Naive thymus-derived CD8-positive, alpha-beta T cell (primary cell): ENCODE measurements around the gene NEK10. TPM values are rescaled to one million over a fixed set of nuclear protein-coding genes. Genes with fewer than 3 reads are reported as not detected.

Experiments
- ATAC-seq, 2 donors: fragments of 150-1000 bp; cut with Tn5 transposase in 1 of 2; sonication (Bioruptor Pico), chemical (Tn5 transposase) in 1 of 2; 1 replicate in 1 of 2; 2 replicates in 1 of 2; pipeline ENCODE4 v1.10.0; 2021; ENCODE audit warnings: mild to moderate bottlenecking in 2 of 2, moderate library complexity in 2 of 2
- POLR2A ChIA-PET: fragments of 350-600 bp; sonication (Branson Sonifier 250); formaldehyde crosslinking; loops from one replicate; lab custom pipeline; 2021; ENCODE audit warnings: antibody characterized with exemption; lab: Charles Lee
- DNase-seq, 10 donors: peaks; one replicate each; pipeline versions ENCODE4 v3.0.0 to v3.0.0-alpha.2; 2020 to 2022
- H3K27ac Mint-ChIP-seq, 10 donors: one replicate each; pipeline ENCODE4 v1.8.0; 2020 to 2022; ENCODE audit warnings: mild to moderate bottlenecking in 10 of 10, mixed read lengths in 10 of 10, moderate library complexity in 4 of 10, inconsistent platforms in 1 of 10
- H3K27me3 Mint-ChIP-seq, 5 donors: one replicate each; pipeline ENCODE4 v1.8.0; 2021 to 2022; ENCODE audit warnings: mixed read lengths in 5 of 5
- H3K36me3 Mint-ChIP-seq, 3 donors: one replicate each; pipeline ENCODE4 v1.8.0; 2020 to 2022; ENCODE audit warnings: mixed read lengths in 3 of 3, mild to moderate bottlenecking in 2 of 3, inconsistent platforms in 1 of 3
- H3K4me1 Mint-ChIP-seq, 4 donors: one replicate each; pipeline ENCODE4 v1.8.0; 2021 to 2022; ENCODE audit warnings: mixed read lengths in 4 of 4
- H3K4me3 Mint-ChIP-seq, 10 donors: one replicate each; pipeline ENCODE4 v1.8.0; 2020 to 2022; ENCODE audit warnings: mild to moderate bottlenecking in 10 of 10, mixed read lengths in 10 of 10, moderate library complexity in 6 of 10, inconsistent platforms in 1 of 10
- H3K9me3 Mint-ChIP-seq, 9 donors: one replicate each; pipeline ENCODE4 v1.8.0; 2020 to 2022; ENCODE audit warnings: mixed read lengths in 9 of 9, mild to moderate bottlenecking in 3 of 9, inconsistent platforms in 1 of 9, moderate library complexity in 1 of 9
- polyA plus RNA-seq, 3 donors: library from polyadenylated mRNA; unstranded; fragments of 300-500 nt; fragmentation: Illumina TruSeq; gene quantifications; one replicate each; pipeline ENCODE4 v1.2.3, GENCODE V29; 2021
- total RNA-seq, 8 experiments: library from RNA in 2 of 8; stranded (reverse) in 2 of 8; gene quantifications; one replicate each; pipeline ENCODE4 v1.2.3 and lab custom pipeline; 2021 to 2026

NEK10 gene
- total and polyA plus RNA-seq, 5 experiments from 2014 or later, result 1.3 to 1.5 TPM; not detected in 3

GRCh38 chr3:27253831-27254230, 115.4 kb downstream of the NEK10 start:
- POLR2A ChIA-PET, result no interaction called here
- peak in 1 of 2 donors; percentile 27 for ATAC-seq
- H3K4me3 Mint-ChIP-seq, result no peak overlapping the region
- H3K27ac Mint-ChIP-seq, result no peak overlapping the region
- peaks cover 3 to 17% (median 7%) of the 10 kb centered on the region in 5 donors for H3K27me3 Mint-ChIP-seq
- H3K4me1 Mint-ChIP-seq, result peaks cover 0 to 2% (median 0%) of the 10 kb centered on the region in 4 donors
- H3K9me3 Mint-ChIP-seq, result peaks cover 0 to 14% (median 4%) of the 10 kb centered on the region in 9 donors
- H3K36me3 Mint-ChIP-seq, result peaks cover 0 to 17% (median 0%) of the 10 kb centered on the region in 3 donors
- no peak for DNase-seq

GRCh38 chr3:27253391-27253790, 115.8 kb downstream of the NEK10 start:
- H3K27ac Mint-ChIP-seq, result no peak overlapping the region
- DNase-seq (no peak), ATAC-seq (no peak)

GRCh38 chr3:27252646-27253045, 116.5 kb downstream of the NEK10 start:
- Mint-ChIP-seq H3K4me3 (no peak overlapping the region), H3K36me3 (peaks cover 0 to 17% (median 0%) of the 10 kb centered on the region in 3 donors), H3K9me3 (peaks cover 0 to 25% (median 4%) of the 10 kb centered on the region in 9 donors), H3K27me3 (peaks cover 3 to 17% (median 7%) of the 10 kb centered on the region in 5 donors), H3K27ac (no peak overlapping the region), H3K4me1 (peaks cover 0 to 2% (median 0%) of the 10 kb centered on the region in 4 donors)
- ATAC-seq, result no peak
- POLR2A ChIA-PET, result no interaction called here
- no peak for DNase-seq

More at GRCh38 chr3:27253391-27253790, 115.8 kb downstream of the NEK10 start:
- Mint-ChIP-seq H3K4me3 (no peak overlapping the region), H3K36me3 (peaks cover 0 to 17% (median 0%) of the 10 kb centered on the region in 3 donors), H3K4me1 (peaks cover 0 to 2% (median 0%) of the 10 kb centered on the region in 4 donors), H3K9me3 (peaks cover 0 to 18% (median 4%) of the 10 kb centered on the region in 9 donors), H3K27me3 (peaks cover 3 to 17% (median 7%) of the 10 kb centered on the region in 5 donors)
- POLR2A ChIA-PET, result no interaction called here

GRCh38 chr3:27244374-27244773, 124.8 kb downstream of the NEK10 start:
- H3K27ac Mint-ChIP-seq, result no peak overlapping the region
- no peak for DNase-seq
- peaks cover 4 to 24% (median 10%) of the 10 kb centered on the region in 9 donors for H3K9me3 Mint-ChIP-seq
- peaks cover 0 to 5% (median 0%) of the 10 kb centered on the region in 5 donors for H3K27me3 Mint-ChIP-seq
- ATAC-seq, result no peak
- H3K36me3 Mint-ChIP-seq, result peaks cover 0 to 6% (median 3%) of the 10 kb centered on the region in 3 donors
- H3K4me3 Mint-ChIP-seq, result no peak overlapping the region
- H3K4me1 Mint-ChIP-seq, result no peaks in the 10 kb centered on the region
- POLR2A ChIA-PET, result no interaction called here

DNA sequence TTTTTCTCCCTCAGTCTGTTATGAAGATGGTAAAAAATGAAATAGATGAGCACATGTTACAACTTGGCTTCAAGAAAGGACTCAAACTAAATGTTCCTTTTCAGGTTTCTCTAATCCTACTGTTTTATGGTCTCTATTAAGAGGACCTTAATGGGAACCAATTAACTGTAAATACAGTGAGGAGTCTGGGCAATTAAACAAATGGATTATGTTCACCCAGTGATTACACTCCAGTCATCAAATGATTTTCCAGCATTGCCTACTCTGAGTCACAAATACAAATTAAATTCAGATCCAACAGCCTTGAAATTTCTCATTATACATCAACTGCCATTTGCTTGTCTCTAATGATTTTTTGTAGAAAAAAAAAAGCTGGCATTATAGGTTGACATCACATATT, 129.2 kb downstream of the NEK10 start:
- Mint-ChIP-seq H3K4me3 (no peak overlapping the region), H3K36me3 (peaks cover 0 to 29% (median 3%) of the 10 kb centered on the region in 3 donors), H3K9me3 (peaks cover 12 to 51% (median 28%) of the 10 kb centered on the region in 9 donors), H3K27ac (no peak overlapping the region), H3K27me3 (peaks cover 0 to 5% (median 0%) of the 10 kb centered on the region in 5 donors), H3K4me1 (no peaks in the 10 kb centered on the region)
- no peak for DNase-seq
- POLR2A ChIA-PET, result no interaction called here
- ATAC-seq, result no peak

DNA sequence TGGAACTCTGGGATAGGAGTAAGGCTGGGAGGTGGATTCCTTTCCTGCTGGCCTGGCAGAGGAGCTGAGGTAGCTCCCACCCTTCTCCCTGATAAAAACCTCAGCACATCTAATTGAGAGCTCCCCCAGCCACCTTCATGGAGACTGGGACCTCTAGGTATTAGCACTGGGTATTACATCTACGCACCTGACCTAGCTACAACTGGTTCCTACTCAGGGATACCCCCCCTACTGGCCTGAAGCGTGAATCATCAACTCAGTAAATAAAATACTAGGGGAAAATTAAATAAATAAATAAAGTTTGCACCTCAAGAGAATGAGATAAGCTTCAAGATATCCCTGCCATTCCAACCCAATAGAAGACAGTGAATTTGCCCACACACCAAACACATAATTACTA, 140.4 kb downstream of the NEK10 start:
- H3K27ac Mint-ChIP-seq, result no peak overlapping the region
- POLR2A ChIA-PET, result no interaction called here
- DNase-seq, result no peak
- H3K4me3 Mint-ChIP-seq, result no peak overlapping the region
- H3K36me3 Mint-ChIP-seq, result peaks cover 0 to 30% (median 5%) of the 10 kb centered on the region in 3 donors
- no peak for ATAC-seq
- H3K4me1 Mint-ChIP-seq, result peaks cover under 1 to 9% (median under 1%) of the 10 kb centered on the region in 4 donors
- peaks cover 0 to 10% (median 2%) of the 10 kb centered on the region in 5 donors for H3K27me3 Mint-ChIP-seq
- peaks cover 12 to 40% (median 29%) of the 10 kb centered on the region in 9 donors for H3K9me3 Mint-ChIP-seq

DNA sequence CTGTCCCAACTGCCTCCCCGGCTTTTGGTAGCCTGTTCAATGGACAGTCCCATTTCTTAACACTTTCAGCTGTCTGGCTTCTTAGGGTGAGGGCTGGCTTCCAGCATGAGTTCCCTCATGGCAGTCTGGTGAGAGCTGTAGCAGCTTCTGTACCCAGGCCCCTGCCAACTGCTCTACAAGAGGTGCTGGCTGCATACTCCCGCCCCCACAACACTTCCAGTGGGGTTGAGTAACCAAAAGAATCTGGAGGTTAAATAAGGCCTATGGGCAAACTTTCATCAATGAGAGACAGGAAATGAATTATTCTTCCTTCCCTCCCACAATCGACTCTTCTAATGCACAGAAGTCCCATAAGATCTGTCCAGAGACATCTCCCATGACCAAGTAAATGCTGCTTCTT, 145.0 kb downstream of the NEK10 start:
- no peak overlapping the region for H3K4me3 Mint-ChIP-seq
- H3K27me3 Mint-ChIP-seq, result peaks cover 0 to 4% (median 2%) of the 10 kb centered on the region in 5 donors
- DNase-seq (peak in 1 of 10 donors; percentile 32), ATAC-seq (no peak)
- peaks cover 7 to 17% (median 8%) of the 10 kb centered on the region in 4 donors for H3K4me1 Mint-ChIP-seq
- H3K36me3 Mint-ChIP-seq, result no peaks in the 10 kb centered on the region
- POLR2A ChIA-PET, result no interaction called here
- H3K9me3 Mint-ChIP-seq, result peaks cover 0 to 3% (median 0%) of the 10 kb centered on the region in 9 donors
- no peak overlapping the region for H3K27ac Mint-ChIP-seq

GRCh38 chr3:27221264-27221932, 147.8 kb downstream of the NEK10 start:
- Mint-ChIP-seq H3K4me1 (peaks cover 7 to 17% (median 8%) of the 10 kb centered on the region in 4 donors), H3K9me3 (no peaks in the 10 kb centered on the region), H3K36me3 (no peaks in the 10 kb centered on the region), H3K27ac (no peak overlapping the region), H3K27me3 (peaks cover 0 to 5% (median 0%) of the 10 kb centered on the region in 5 donors), H3K4me3 (no peak overlapping the region)
- POLR2A ChIA-PET, result no interaction called here
- DNase-seq (no peak), ATAC-seq (no peak)

- peaks cover 0 to 2% (median 0%) of the 10 kb centered on the region in 3 donors for H3K36me3 Mint-ChIP-seq
- peaks cover 7 to 17% (median 8%) of the 10 kb centered on the region in 4 donors for H3K4me1 Mint-ChIP-seq
- ATAC-seq (no peak), DNase-seq (no peak)
- no peak overlapping the region for H3K27ac Mint-ChIP-seq
- POLR2A ChIA-PET, result no interaction called here
- H3K4me3 Mint-ChIP-seq, result no peak overlapping the region
- H3K27me3 Mint-ChIP-seq, result peaks cover 0 to 5% (median 1%) of the 10 kb centered on the region in 5 donors
- H3K9me3 Mint-ChIP-seq, result no peaks in the 10 kb centered on the region
Observed at GRCh38 chr3:27220166-27220565, 149.0 kb downstream of the NEK10 start.

- POLR2A ChIA-PET, result no interaction called here
- H3K9me3 Mint-ChIP-seq, result no peaks in the 10 kb centered on the region
Observed at GRCh38 chr3:27219127-27219845, 149.9 kb downstream of the NEK10 start.

GRCh38 chr3:27216955-27217552, 152.1 kb downstream of the NEK10 start:
- Mint-ChIP-seq H3K36me3 (peaks cover 0 to 2% (median 0%) of the 10 kb centered on the region in 3 donors), H3K4me3 (no peak overlapping the region), H3K27me3 (peaks cover 0 to 12% (median 2%) of the 10 kb centered on the region in 5 donors), H3K4me1 (no peaks in the 10 kb centered on the region), H3K27ac (no peak overlapping the region), H3K9me3 (no peaks in the 10 kb centered on the region)
- no peak for ATAC-seq
- POLR2A ChIA-PET, result no interaction called here
- DNase-seq, result no peak

More at GRCh38 chr3:27219127-27219845, 149.9 kb downstream of the NEK10 start:
- Mint-ChIP-seq H3K4me1 (peaks cover 7 to 11% (median 8%) of the 10 kb centered on the region in 4 donors), H3K27me3 (peaks cover 0 to 12% (median 1%) of the 10 kb centered on the region in 5 donors), H3K4me3 (no peak overlapping the region), H3K36me3 (peaks cover 0 to 2% (median 0%) of the 10 kb centered on the region in 3 donors), H3K27ac (no peak overlapping the region)
- ATAC-seq (no peak), DNase-seq (no peak)

DNA sequence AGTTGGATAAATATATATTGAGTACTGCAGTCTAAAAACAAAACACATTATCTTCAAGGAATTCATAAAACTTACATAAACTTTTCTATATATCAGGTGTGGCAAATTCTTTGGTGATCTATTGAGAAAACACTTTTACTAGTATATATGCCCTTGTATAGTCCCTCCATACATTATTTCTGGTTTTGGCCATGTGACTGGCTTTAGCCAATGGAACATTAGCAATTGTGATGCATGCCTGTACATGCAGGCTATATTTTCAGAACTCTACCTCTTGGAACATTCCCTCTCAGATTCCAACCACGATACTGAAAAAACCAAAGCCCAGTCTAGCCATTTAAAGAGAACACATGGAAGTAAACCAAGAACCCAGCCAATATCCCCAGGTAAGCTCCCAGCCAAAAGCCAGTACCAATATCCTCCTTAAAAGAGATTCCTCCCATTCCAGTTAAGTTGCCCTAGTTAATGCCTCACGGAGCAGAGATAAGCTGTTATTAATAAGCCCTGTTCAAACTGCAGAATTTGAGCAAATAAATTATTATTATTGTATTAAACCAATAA, 152.8 kb downstream of the NEK10 start:
- Mint-ChIP-seq H3K9me3 (no peaks in the 10 kb centered on the region), H3K36me3 (peaks cover 0 to 2% (median 0%) of the 10 kb centered on the region in 3 donors), H3K4me1 (no peaks in the 10 kb centered on the region), H3K27ac (no peak overlapping the region), H3K4me3 (no peak overlapping the region), H3K27me3 (peaks cover 0 to 12% (median 2%) of the 10 kb centered on the region in 5 donors)
- DNase-seq (no peak), ATAC-seq (no peak)
- POLR2A ChIA-PET, result no interaction called here
